Mucosa of descending colon (tissue), 3 donors: ENCODE measurements around the gene HECTD4. TPM values are rescaled to one million over a fixed set of nuclear protein-coding genes. Genes with fewer than 3 reads are reported as not detected.
"Not testable (repeated sequence)": the region's sequence is repeated elsewhere in the genome, so short reads cannot be mapped to it uniquely, and the experiment has no call there.

ENCODE experiments used
- ATAC-seq: fragments of 200-7000 bp; cut with Tn5 transposase; one replicate; pipeline ENCODE4 v1.9.1; 2020; ENCODE audit warnings: mild to moderate bottlenecking, moderate library complexity
- DNase-seq, 3 donors: peaks; one replicate each; pipeline ENCODE4 v3.0.0-alpha.2; 2020
- H3K36me3 ChIP-seq: fragments of 200-600 bp; one replicate; pipeline ENCODE4 v1.8.0; 2021; ENCODE audit warnings: low read depth, mild to moderate bottlenecking
- H3K4me1 ChIP-seq: fragments of 200-600 bp; one replicate; pipeline ENCODE4 v1.8.0; 2021; ENCODE audit warnings: low read depth, mild to moderate bottlenecking
- H3K4me3 ChIP-seq: fragments of 200-600 bp; one replicate; pipeline ENCODE4 v1.8.0; 2021; ENCODE audit warnings: mild to moderate bottlenecking
- H3K9me3 ChIP-seq: fragments of 200-600 bp; one replicate; pipeline ENCODE4 v1.8.0; 2021; ENCODE audit warnings: mild to moderate bottlenecking
- CTCF ChIP-seq: fragments of 200-600 bp; IDR thresholded peaks from one replicate; pipeline ENCODE4 v1.8.0; 2022; ENCODE audit warnings: antibody characterized with exemption, mild to moderate bottlenecking
- intact Hi-C, 2 donors: fragments of 100-400 bp; cut with DNase I in 1 of 2; cut with micrococcal nuclease in 1 of 2; formaldehyde crosslinking; loops; one replicate each; pipeline versions ENCODE4 v1.11.0 to v1.11.1; 2022; cut with DNase I, micrococcal nuclease
- total RNA-seq, 3 donors: library from RNA; stranded (reverse); fragmentation: NEBNext Ultra II Directional in 2 of 3; extraction: Animal tissue kit (Norgen Biotek cat#: 25700) in 2 of 3; gene quantifications; one replicate each; pipeline versions ENCODE4 v1.2.1 to v1.2.4, GENCODE V29; 2021 to 2023
- donor health status: DM: no; HTN: no; CAD: no; lungs with moderate emphysema.
- donor health status: DM: no; HTN: no; CAD: no.
- donor health status: DM: no; HTN: yes; CAD: no.

The HECTD4 gene
- total RNA-seq, 3 donors from 2014 or later: 57.0 to 75.5 (median 59.7) TPM

GRCh38 chr12:112409906-112410244 is 27.6 kb upstream of the HECTD4 start:
- DNase-seq (no peak), ATAC-seq (no peak)
- Histone ChIP-seq H3K4me1 (peaks cover 14% of the 10 kb centered on the region), H3K9me3 (no peaks in the 10 kb centered on the region), H3K36me3 (no peaks in the 10 kb centered on the region), H3K4me3 (no peak overlapping the region)
- no peak for TF ChIP-seq CTCF
- intact Hi-C loops: no loop called here

DNA sequence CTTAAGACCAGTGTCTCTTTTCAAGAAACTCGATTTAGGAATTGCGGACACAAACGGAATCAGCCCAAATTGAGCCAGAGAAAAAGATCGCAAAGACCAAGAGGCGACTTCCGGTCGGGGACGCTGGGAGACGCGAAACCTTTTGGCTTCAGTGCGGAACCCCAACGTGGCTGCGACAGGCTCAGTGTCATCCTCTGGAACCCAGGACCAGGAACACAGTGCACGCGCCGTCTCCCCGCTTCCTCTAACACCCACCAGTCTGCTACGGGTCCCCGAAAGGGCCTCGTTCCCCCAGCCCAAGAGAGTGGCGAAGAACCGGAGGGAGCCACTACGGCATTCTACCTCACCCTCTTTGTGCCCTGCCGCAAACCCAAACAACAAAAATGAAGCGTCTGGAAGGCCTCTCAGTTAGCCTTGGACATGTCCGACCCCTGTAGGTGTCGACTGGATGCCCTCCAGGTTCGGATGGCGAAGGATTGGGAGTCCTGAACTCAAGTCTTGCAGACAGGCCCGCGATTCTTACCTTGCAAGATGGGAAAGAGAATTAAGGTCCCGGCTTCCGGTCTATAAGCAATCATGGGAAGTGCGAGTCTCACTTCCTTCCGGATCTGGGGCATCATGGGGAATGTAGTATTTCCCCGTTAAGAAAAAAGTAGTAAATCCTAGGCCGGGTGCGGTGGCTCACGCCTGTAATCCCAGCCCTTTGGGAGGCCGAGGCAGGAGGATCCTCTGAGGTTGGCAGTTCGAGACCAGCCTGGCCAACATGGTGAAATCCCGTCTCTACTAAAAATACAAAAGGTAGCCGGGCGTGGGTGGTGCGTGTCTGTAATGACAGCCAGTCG is 27.1 kb upstream of the HECTD4 start, which contains the start of gene RPL6:
Gene RPL6 (minus strand): TSS at position 542 of the 842 bp plus-strand sequence. CDS start 949 bp downstream, outside the sequence.
- Histone ChIP-seq H3K4me1 (peaks cover 14% of the 10 kb centered on the region), H3K4me3 (peak within 1 kb of the TSS; percentile 64), H3K9me3 (no peaks in the 10 kb centered on the region), H3K36me3 (no peaks in the 10 kb centered on the region)
- TF ChIP-seq CTCF: no peak
- ATAC-seq (peak; percentile 97), DNase-seq (peak; percentile 76 to 87 (median 81))
- intact Hi-C loops: no loop called here

DNA sequence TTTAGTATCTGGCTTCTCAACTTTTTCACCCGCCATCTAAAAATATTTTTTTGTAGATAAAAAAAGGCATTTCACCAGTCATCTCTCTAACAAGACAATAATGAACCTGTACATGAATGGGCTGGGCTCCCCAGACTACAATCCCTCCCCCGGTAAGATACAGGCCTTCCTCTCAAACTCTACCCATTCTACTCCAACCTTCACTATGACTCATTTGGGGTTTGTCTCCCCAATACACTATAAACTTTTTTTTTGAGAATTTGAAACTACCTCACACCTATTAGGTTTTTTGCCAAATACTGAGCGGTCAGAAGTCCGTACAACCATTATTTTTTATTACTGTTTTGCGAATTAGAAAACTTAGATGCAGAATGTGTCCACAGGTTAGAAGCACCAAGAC is 26.4 kb upstream of the HECTD4 start:
- DNase-seq: no peak
- intact Hi-C loops: no loop called here

DNA sequence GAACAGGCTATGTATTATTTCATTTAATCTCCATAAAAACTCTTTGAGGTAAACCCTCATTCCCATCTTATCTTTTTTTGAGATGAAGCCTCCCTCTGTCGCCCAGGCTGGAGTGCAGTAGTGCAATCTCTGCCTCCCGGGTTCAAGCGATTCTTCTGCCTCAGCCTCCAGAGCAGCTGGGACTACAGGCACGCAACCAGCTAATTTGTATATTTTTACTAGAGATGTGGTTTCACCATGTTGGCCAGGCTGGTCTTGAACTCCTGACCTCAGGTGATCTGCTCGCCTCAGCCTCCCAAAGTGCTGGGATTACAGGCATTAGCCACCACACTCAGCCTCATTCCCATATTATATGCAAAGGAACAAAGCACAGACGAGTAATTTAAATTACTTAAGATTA is 25.5 kb upstream of the HECTD4 start:
- H3K4me3 ChIP-seq, H3K9me3 ChIP-seq, intact Hi-C loops, H3K36me3 ChIP-seq, DNase-seq, ATAC-seq: not testable (repeated sequence)
- peaks cover 14% of the 10 kb centered on the region for H3K4me1 ChIP-seq

More for the DNA sequence above, 26.4 kb upstream of the HECTD4 start:
- no peaks in the 10 kb centered on the region for H3K9me3 ChIP-seq
- no peak overlapping the region for H3K4me3 ChIP-seq
- H3K4me1 ChIP-seq: peaks cover 14% of the 10 kb centered on the region
- no peaks in the 10 kb centered on the region for H3K36me3 ChIP-seq
- TF ChIP-seq CTCF: no peak
- ATAC-seq: peak; percentile 13

GRCh38 chr12:112406519-112407488 is 24.6 kb upstream of the HECTD4 start:
- H3K36me3 ChIP-seq: no peaks in the 10 kb centered on the region
- no peaks in the 10 kb centered on the region for H3K9me3 ChIP-seq
- DNase-seq (no peak), ATAC-seq (no peak)
- peaks cover 14% of the 10 kb centered on the region for H3K4me1 ChIP-seq
- intact Hi-C loops: no loop called here
- no peak for TF ChIP-seq CTCF
- no peak overlapping the region for H3K4me3 ChIP-seq
